ENCODE results near the gene ISOC2.

DNA sequence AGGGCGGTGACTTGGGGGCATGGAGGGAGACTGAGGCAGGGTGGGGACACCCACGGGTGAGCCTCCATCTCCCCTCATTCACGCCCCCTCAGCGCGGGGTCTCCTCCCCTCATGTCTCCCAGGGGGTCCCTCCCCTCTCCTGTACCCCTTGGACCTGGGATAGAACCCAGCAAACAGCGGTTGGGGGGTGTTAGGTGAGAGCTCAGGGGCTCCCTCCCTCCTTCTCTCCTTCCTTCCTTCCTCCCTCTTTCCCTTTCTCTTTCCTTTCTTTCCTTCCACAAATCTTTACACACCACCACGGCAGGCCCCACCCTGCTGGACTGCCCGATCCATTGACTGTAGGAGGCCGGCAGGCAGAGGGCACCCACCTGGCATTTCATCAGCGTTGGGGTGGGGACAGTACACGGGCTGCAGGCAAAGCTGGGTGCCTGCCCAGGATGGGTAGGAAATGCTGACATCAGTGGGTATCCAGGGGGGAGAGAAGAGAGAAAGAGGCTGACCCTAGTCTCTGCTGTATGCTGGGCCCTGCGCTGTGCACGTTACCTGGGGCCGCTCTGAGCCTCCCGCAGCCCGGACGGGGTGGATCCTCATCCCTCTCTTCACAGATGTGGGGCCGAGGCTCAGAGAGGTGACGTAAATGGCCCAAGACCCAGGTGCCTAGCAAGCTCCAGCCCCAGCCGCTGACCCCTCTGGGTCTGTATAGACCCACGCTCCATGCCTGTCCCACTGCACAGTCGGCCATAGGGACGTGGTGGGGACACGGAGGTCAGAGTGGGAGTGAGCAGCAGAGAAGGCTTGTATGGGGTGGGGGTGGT, 30.3 kb upstream of the ISOC2 start:
- TF ChIP-seq, protein P1, sequence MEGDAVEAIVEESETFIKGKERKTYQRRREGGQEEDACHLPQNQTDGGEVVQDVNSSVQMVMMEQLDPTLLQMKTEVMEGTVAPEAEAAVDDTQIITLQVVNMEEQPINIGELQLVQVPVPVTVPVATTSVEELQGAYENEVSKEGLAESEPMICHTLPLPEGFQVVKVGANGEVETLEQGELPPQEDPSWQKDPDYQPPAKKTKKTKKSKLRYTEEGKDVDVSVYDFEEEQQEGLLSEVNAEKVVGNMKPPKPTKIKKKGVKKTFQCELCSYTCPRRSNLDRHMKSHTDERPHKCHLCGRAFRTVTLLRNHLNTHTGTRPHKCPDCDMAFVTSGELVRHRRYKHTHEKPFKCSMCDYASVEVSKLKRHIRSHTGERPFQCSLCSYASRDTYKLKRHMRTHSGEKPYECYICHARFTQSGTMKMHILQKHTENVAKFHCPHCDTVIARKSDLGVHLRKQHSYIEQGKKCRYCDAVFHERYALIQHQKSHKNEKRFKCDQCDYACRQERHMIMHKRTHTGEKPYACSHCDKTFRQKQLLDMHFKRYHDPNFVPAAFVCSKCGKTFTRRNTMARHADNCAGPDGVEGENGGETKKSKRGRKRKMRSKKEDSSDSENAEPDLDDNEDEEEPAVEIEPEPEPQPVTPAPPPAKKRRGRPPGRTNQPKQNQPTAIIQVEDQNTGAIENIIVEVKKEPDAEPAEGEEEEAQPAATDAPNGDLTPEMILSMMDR (IDR thresholded peaks at IDR 0.05; ENCODE audit: low read depth, low read length) = no peak
- no peak for TF ChIP-seq POLR2A (IDR thresholded peaks at IDR 0.05; ENCODE audit: extremely low read depth, insufficient read length)
- no peak for TF ChIP-seq MYC (IDR thresholded peaks at IDR 0.05; ENCODE audit: low read depth, low read length)

Measured in NB4 (cell line).